Loucy (cell line): ENCODE results near the gene GABBR2.

Experiments
- CTCF ChIP-seq: fragments of 200-600 bp; sonication (generic); conservative IDR thresholded peaks from 2 replicates; pipeline ENCODE4 v1.5.1; 2014; ENCODE audit warnings: mild to moderate bottlenecking, antibody characterized with exemption, low read length
- EZH2phosphoT487 ChIP-seq: fragments of 200-600 bp; IDR thresholded peaks from 2 replicates; pipeline ENCODE4 v1.6.1; 2018; ENCODE audit warnings: antibody characterized with exemption, mild to moderate bottlenecking, moderate library complexity, borderline replicate concordance

- TF ChIP-seq CTCF (no peak), EZH2phosphoT487 (no peak)
These were observed 382.1 kb downstream of the GABBR2 start for GRCh38 chr9:98326459-98327248.
